Measurements from ENCODE around the gene ATP2B1.

ATP2B1 gene

DNA sequence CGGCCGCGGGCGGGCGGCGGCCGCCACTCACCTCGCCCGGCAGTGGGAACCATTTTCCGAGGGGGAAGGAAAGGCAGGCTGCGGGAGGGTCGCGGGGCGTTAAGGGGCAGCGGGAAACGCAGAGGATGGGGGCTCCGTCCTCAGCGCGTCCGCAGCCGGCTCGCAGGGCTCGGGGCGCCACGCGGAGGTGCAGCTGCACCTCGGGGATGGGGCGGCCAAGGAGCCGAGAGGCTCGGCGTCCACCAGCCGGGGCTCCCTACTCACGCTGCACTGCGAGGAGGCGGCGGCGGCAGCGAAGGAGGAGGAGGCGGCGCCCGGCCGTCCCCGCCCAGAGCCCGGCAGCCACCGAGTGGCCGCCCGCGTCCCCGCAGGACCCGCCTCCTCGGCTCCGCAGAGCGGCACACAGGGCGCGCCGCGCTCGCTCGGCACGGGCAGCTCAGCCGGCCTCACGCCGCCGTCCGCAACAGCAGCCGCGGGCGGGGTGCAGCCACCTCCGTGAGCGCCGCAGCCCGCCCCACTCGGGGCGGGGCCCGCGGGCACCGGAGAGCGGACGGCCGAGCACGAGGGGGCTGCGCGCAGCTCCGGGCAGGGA lies at the start of gene ATP2B1:
Gene ATP2B1 (minus strand): TSS at position 274 of the 592 bp plus-strand sequence. CDS start 52,952 bp downstream, outside the sequence.
- TF ChIP-seq GATA2 (IDR thresholded peaks at IDR 0.05; ENCODE audit: low read depth, low read length) (no peak), GATA3 (IDR thresholded peaks at IDR 0.05; ENCODE audit: low read depth, low read length) (no peak)

DNA sequence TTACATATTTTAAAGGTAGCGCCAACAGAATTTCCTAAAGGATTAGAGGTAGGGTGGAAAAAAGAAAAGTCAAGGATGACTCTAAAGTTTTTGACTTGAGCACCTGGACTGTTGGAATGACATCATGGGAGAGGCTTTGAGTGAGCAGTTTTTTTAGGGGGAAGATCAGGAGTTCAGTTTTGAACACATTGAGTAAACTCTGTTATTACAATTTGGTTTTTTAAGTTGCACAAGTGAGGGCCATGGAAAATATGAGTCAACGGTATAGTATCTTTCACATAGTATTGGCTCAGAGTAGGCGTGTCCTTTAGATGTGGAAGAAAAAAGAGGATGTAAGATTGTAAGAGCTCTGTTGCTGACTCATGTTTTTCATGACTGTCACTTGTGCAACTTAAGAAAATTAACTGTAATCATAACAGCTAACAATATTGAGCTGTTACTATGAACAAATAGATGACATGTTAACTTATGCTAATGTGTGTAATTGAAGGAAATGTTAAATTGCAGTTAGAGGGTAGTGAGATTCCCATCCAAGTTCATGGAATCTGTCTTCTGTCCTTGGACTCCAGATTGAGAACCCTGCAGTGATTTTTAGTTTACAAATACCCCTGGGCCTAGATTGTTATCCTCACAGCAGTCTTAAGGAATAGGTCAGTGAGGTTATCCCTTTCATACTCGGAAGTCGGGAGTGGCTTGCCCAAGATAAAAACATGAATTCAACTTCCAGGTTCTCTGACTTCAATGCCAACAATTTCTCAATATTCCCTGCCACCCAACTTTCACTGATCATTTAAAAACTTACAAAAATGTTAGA lies 48.2 kb upstream of the ATP2B1 start:
- no peak for TF ChIP-seq GATA3 (IDR thresholded peaks at IDR 0.05; ENCODE audit: low read depth, low read length)
- TF ChIP-seq GATA2 (IDR thresholded peaks at IDR 0.05; ENCODE audit: low read depth, low read length), result no peak

DNA sequence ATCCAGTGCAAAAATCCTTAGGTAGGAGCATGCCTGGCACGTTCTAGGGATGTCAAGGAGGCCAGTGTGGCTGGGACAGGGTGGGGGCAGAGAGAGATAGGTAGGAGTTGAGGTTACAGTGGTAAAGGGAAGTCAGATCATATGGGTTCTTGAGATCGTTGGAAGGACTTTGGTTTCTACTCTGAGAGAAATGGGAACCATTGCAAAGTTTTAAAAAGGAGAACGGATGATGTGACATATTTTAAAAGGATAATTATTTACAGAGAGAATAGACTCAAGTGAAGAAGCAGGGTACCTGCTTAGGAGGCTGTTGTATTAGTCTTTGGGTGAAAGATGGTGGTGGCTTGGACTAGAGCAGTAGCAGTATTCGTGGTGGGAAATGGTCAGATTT lies 47.6 kb upstream of the ATP2B1 start:
- no peak for TF ChIP-seq GATA2 (IDR thresholded peaks at IDR 0.05; ENCODE audit: low read depth, low read length)

DNA sequence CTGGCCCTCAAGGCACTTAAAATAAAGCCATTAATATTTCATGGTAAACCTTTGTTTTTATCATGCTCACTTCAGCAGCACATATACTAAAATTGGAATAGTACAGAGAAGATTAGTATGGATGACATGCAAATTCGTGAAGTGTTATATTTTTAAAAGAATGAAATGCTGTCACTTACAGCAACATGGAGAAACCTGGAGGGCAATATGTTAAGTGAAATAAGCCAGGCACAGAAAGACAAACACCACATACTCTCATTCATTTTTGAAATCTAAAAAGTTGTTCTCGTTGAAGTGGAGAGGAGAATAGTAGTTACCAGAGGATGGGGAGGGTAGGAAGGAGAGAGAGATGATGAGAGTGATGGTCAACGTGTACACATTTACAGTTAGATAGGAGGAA lies 45.4 kb upstream of the ATP2B1 start:
- TF ChIP-seq GATA3 (IDR thresholded peaks at IDR 0.05; ENCODE audit: low read depth, low read length) (no peak), GATA2 (IDR thresholded peaks at IDR 0.05; ENCODE audit: low read depth, low read length) (no peak)

DNA sequence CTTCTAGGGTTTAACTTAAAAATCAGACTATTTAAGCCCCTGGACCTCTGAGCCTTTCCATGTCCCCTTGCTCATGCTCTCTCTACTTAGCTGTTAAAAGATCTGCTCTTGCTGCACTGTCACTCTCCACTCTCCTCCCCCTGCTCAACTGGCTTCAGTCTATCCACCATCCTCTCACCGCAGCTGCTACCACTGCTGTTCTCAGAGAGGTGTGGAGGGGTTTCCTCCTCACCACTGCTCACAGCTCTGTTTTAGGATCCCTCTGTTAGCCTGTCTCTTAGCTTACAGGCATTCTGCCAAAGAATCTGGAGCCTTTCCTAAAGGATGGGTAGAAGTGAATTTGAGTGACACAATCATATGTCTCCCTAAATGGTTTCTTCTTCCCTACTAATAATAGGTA lies 43.7 kb upstream of the ATP2B1 start:
- TF ChIP-seq GATA3 (IDR thresholded peaks at IDR 0.05; ENCODE audit: low read depth, low read length), result no peak
- no peak for TF ChIP-seq GATA2 (IDR thresholded peaks at IDR 0.05; ENCODE audit: low read depth, low read length)

DNA sequence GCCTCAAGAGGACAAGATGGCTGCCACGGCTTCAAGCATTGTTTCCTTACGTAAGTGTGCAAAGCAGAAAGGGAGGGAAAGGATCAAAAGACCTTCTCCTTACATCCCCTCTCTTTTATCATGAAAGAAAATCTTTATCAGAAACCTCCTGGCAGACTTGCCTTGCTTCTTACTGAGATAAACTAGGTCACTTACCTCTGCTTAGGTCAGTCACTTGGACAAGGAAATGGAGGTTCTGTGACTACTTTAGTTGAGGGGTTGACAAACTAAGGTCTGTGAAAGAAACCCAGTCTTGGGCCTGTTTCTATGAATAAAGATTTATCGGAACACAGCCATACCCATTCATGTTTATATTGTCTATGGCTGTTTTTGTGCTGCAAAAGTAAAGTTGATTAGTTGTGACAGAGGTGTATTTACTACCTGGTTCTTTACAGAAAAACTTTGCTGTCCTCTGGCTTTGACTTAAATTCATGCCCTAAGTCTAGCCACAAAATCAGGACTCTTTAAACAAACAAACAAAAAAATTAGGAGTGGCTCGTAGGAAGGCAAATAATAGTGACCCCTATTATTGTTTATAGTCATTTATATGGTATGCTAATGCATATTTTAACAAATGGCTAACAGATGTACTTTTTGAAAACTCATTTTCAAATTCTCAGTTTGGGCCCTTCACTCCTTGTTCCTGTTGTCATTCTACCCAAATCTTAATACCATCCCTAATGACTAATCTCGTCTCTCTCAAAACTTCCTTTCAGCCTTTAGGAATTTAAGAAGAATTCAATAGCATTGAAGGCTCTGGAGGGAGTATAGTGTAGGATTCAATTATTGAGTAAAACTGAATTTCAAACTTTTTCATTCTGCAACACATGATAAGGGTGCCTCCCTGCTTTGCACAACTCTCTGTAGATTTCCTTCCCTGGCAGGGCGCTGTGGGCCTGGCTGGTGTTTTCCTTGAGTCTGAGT lies 42.0 kb upstream of the ATP2B1 start:
- no peak for TF ChIP-seq GATA3 (IDR thresholded peaks at IDR 0.05; ENCODE audit: low read depth, low read length)
- no peak for TF ChIP-seq GATA2 (IDR thresholded peaks at IDR 0.05; ENCODE audit: low read depth, low read length)

DNA sequence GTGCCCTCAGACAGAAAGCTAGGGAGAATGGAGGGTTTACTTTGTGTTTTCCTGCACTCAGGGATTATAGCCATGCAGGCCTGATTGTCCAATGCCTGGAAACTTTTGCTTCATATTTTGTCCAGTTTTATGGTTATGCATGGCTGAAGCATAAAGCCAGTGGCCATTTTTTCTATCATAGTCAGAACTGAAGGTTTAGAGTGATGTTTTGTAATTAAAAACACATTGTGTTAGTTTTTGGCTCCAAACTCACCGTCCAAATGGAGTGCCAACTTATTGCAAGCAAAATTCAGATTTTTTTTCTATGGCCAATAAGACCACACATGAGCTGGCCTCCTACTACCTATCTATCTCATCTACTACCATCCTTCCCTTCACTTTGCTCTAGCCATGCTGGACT lies 40.2 kb upstream of the ATP2B1 start:
- TF ChIP-seq GATA3 (IDR thresholded peaks at IDR 0.05; ENCODE audit: low read depth, low read length), result no peak
- no peak for TF ChIP-seq GATA2 (IDR thresholded peaks at IDR 0.05; ENCODE audit: low read depth, low read length)

DNA sequence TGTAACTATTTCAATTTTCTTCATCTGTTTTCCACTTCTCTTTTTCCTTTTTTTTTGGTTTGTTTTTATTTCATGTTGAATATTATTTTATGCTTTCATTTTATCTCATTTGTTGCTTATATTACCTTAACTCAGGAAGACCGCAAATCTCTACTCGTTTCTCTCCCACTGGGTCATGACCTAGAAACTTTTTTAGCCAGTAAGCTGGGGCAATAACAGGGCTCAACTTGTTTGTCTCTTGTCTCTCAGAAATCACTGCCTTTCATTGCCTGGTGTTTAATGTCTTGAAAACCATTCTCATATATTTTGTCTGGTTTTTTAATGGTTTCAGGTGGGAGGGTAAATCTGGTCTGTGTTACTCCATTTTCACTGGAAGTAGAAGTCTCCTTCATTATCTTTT lies 36.6 kb upstream of the ATP2B1 start:
- TF ChIP-seq GATA2 (IDR thresholded peaks at IDR 0.05; ENCODE audit: low read depth, low read length) (no peak), GATA3 (IDR thresholded peaks at IDR 0.05; ENCODE audit: low read depth, low read length) (no peak)

DNA sequence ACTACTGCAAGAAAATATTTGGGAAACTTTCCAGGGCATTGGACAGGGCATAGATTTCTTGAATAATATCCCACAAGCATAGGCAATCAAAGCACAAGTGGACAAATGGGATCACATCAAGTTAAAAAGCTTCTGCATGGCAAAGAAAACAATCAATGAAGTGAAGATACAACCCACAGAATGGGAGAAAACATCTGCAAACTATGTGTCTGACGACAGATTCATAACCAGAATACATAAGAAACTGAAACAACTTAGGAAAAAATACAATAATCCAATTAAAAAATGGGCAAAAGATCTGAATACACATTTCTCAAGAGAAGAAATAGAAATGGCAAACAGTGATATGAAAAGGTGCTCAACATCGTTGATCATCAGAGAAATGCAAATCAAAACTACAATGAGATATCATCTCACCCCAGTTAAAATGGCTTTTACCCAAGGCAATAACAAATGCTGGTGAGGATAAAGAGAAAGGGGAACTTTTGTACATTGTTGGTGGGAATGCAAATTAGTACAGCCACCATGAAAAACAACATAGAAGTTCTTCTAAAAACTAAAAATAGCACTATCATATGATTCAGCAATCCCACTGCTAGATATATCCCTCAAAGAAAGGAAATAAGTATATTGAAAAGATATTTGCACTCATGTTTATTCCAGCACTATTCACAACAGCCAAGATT lies 33.8 kb upstream of the ATP2B1 start:
- TF ChIP-seq GATA3 (IDR thresholded peaks at IDR 0.05; ENCODE audit: low read depth, low read length) (no peak), GATA2 (IDR thresholded peaks at IDR 0.05; ENCODE audit: low read depth, low read length) (no peak)

DNA sequence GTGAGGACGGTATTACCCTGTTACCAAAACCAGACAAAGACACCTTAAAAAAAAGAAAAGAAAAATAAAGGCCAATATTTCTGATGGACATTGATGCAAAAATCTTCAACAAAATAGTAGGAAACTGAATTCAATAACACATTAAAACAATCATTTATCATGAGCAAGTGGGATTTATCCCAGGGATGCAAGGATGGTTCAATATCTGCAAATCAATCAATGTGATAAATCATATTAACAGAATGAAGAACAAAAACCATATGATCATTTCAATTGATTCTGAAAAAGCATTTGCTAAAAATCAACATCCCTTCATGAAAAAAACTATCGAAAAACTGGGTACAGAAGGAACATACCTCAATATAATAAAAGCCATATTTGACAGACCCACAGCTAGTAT lies 32.3 kb upstream of the ATP2B1 start:
- no peak for TF ChIP-seq GATA2 (IDR thresholded peaks at IDR 0.05; ENCODE audit: low read depth, low read length)

DNA sequence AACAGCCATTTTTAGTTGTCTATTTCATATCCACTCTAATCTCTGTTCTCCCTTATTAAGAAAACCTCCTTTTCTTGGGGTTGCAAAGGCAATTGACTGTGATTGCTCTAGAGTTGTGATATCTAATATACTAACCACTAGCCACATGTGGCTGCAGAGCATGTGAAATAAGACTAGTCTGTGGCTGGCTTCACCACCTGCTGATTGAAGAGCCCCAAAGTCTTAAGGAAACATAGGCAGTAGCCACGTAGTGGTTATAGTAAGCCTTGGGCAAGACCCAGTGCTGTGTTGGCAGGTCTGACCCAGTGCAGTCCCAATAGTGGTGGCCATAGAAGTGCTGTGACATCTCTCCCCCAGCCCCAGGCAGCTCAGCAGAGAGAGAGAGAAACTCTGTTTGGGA lies 28.4 kb upstream of the ATP2B1 start:
- no peak for TF ChIP-seq GATA2 (IDR thresholded peaks at IDR 0.05; ENCODE audit: low read depth, low read length)
- no peak for TF ChIP-seq GATA3 (IDR thresholded peaks at IDR 0.05; ENCODE audit: low read depth, low read length)

DNA sequence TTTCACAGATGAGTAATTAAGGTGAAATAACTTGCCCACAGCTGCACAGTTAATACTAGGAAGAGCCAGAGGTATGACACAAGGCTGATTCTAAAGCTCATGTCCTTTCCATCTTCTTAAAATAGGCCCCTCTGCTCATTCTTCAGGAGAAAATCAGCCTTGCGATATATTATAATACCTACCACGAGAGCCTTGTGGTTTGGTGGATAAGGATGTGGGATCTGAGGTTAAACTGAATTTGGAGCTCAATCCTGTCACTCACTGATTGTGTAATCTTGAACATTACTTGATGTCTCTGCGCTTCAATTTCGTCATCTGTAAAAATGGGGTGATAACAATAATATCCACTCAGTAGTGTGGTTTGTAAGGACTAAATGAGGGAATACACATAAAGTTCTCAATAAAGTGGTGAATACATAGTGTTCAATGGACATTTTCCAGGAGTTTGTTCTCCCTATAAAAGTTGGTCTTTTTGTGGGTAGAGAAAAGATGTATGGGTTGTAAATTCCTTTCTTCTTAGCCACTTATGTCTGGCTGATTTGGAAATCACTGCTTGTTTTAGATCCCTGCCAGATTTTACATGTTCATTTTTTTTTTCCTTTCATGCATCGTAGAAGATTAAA lies 25.1 kb upstream of the ATP2B1 start:
- TF ChIP-seq GATA2 (IDR thresholded peaks at IDR 0.05; ENCODE audit: low read depth, low read length) (no peak), GATA3 (IDR thresholded peaks at IDR 0.05; ENCODE audit: low read depth, low read length) (no peak)

DNA sequence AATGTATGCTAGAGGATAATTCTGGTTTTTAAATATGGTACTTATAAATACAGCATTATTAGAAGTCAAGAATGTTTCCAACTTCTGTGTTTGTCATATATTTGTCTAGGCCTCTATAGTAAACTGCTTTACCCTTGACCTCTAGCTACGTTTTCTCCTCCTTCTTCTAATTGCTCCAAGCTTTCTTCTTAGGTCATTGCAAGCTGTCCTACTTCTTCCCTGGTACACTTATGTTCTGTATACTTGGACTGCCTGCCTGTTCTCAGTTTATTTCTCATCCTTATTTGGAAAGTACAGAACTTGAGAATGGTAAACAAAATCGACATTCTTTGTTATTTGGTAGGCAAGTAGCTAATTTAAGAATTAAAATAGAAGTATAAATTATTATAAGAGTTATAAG lies 23.9 kb upstream of the ATP2B1 start:
- TF ChIP-seq GATA2 (IDR thresholded peaks at IDR 0.05; ENCODE audit: low read depth, low read length), result no peak
- TF ChIP-seq GATA3 (IDR thresholded peaks at IDR 0.05; ENCODE audit: low read depth, low read length), result no peak

Data from SH-SY5Y (cell line).